Panc1 (cell line): ENCODE data around the gene ECI2. TPM values are rescaled to one million over a fixed set of nuclear protein-coding genes. Genes with fewer than 3 reads are reported as not detected.

Source experiments
- ATAC-seq: fragments of 200-7000 bp; cut with Tn5 transposase; 2 replicates; pipeline ENCODE4 v1.9.1; 2020; ENCODE audit warnings: mild to moderate bottlenecking, moderate library complexity
- BruUV-seq: library from RNA; stranded (reverse); fragments of 400-500 nt; replicated peaks from 2 replicates; lab custom pipeline; 2021; lab: Mats Ljungman, UMichigan
- CTCF ChIA-PET: fragments of 300-600 bp; sonication (Branson Sonifier 250); formaldehyde crosslinking; loops from one replicate; lab custom pipeline; 2022; ENCODE audit warnings: antibody characterized with exemption; lab: Charles Lee
- POLR2A ChIA-PET: fragments of 300-600 bp; sonication (Branson Sonifier 250); formaldehyde crosslinking; loops from one replicate; lab custom pipeline; 2022; ENCODE audit warnings: antibody characterized with exemption; lab: Charles Lee
- DNase-seq: peaks from one replicate; pipeline ENCODE4 v3.0.0-alpha.2; 2010; ENCODE audit warnings: low read depth, low spot score
- H3K27ac ChIP-seq: 2 replicates; pipeline ENCODE4 v1.5.1; 2011; ENCODE audit warnings: mild to moderate bottlenecking, low read length, inconsistent platforms
- H3K27me3 ChIP-seq: fragments of 200-500 bp; sonication (Bioruptor generic); 2 replicates; pipeline ENCODE4 v1.6.0; 2014; ENCODE audit warnings: low read length, inconsistent platforms; ENCODE audit not compliant: control insufficient read depth, insufficient read depth
- H3K36me3 ChIP-seq: fragments of 200-500 bp; sonication (Bioruptor generic); 2 replicates; pipeline ENCODE4 v1.5.1; 2014; ENCODE audit warnings: inconsistent platforms, mild to moderate bottlenecking, low read length, moderate library complexity; ENCODE audit not compliant: control insufficient read depth, insufficient read depth
- H3K4me1 ChIP-seq: 2 replicates; pipeline ENCODE4 v1.5.1; 2011; ENCODE audit warnings: inconsistent platforms, mild to moderate bottlenecking, low read length, moderate library complexity; ENCODE audit not compliant: control insufficient read depth, insufficient read depth
- H3K4me3 ChIP-seq, 2 experiments: 2 replicates each; pipeline ENCODE4 v1.5.1; 2011 to 2012; ENCODE audit warnings: low read depth in 2 of 2, low read length in 2 of 2, mild to moderate bottlenecking in 2 of 2, inconsistent platforms in 1 of 2, moderate library complexity in 1 of 2
- H3K9me3 ChIP-seq: fragments of 200-500 bp; sonication (Bioruptor generic); 2 replicates; pipeline ENCODE4 v1.5.1; 2014; ENCODE audit warnings: low read depth, mild to moderate bottlenecking, inconsistent platforms, low read length, moderate library complexity; ENCODE audit not compliant: control insufficient read depth, insufficient read depth
- CTCF ChIP-seq: fragments of 450-650 bp; IDR thresholded peaks from 2 replicates; pipeline ENCODE4 v1.5.1; 2017; ENCODE audit warnings: mild to moderate bottlenecking
- POLR2AphosphoS5 ChIP-seq: IDR thresholded peaks from 2 replicates; pipeline ENCODE4 v1.6.1; 2012; ENCODE audit warnings: mild to moderate bottlenecking, low read depth, low read length, moderate library complexity
- REST ChIP-seq, 2 experiments: IDR thresholded peaks; 2 replicates each; pipeline ENCODE4 v1.6.1; 2011 to 2012; ENCODE audit warnings: low read depth in 2 of 2, control low read depth in 1 of 2, low read length in 1 of 2, mild to moderate bottlenecking in 1 of 2, moderate library complexity in 1 of 2; ENCODE audit not compliant: insufficient read depth in 1 of 2
- SIN3A ChIP-seq: IDR thresholded peaks from 2 replicates; pipeline ENCODE4 v1.6.1; 2012; ENCODE audit warnings: low read depth, mild to moderate bottlenecking, low read length, moderate library complexity, borderline replicate concordance; ENCODE audit not compliant: insufficient read depth
- TCF7L2 ChIP-seq: IDR thresholded peaks from 2 replicates; pipeline ENCODE4 v1.6.1; 2011; ENCODE audit warnings: mild to moderate bottlenecking, low read depth, low read length, inconsistent platforms
- in situ Hi-C: cut with HindIII; loops from 2 replicates; pipeline ENCODE4 v1.10.0; 2016; ENCODE audit warnings: low sequenced_read_pairs, low pct_unique_long_range_greater_than_20kb
- intact Hi-C: fragments of 100-400 bp; cut with micrococcal nuclease; formaldehyde crosslinking; loops from one replicate; pipeline ENCODE4 v1.10.0; 2022; ENCODE audit not compliant: unreplicated experiment
- total RNA-seq: library from RNA; stranded (reverse); gene quantifications from one replicate; pipeline ENCODE4 v1.2.1, GENCODE V29; 2021; ENCODE audit not compliant: unreplicated experiment

ECI2 gene
- total RNA-seq, 1 experiment from 2014 or later = 34.5 TPM

GRCh38 chr6:4139272-4139671, 3.9 kb upstream of the ECI2 start:
- intact Hi-C loops (no loop called here), in situ Hi-C loops (no loop called here)
- POLR2A ChIA-PET = interaction anchor here (0.8 kb wide), 1 partner anchor 141 kb away, joined by 3 read pairs; no protein-coding TSS in a partner anchor

GRCh38 chr6:4138186-4138585, 2.8 kb upstream of the ECI2 start:
- BruUV-seq = no TSS peak
- Histone ChIP-seq H3K27ac (no peak overlapping the region), H3K36me3 (no peaks in the 10 kb centered on the region), H3K4me3 (no peak overlapping the region), H3K9me3 (no peaks in the 10 kb centered on the region; the same call in 1 of the 2 replicates), H3K4me1 (peaks cover 6% of the 10 kb centered on the region; the same call in 1 of the 2 replicates), H3K27me3 (no peaks in the 10 kb centered on the region)
- in situ Hi-C loops (no loop called here), intact Hi-C loops (no loop called here)
- no peak for TF ChIP-seq SIN3A
- TF ChIP-seq CTCF = no peak
- no peak for TF ChIP-seq TCF7L2
- no peak for TF ChIP-seq POLR2AphosphoS5
- TF ChIP-seq REST (IDR thresholded peaks at IDR 0.05; ENCODE audit: insufficient read depth in 1 of 2, low read depth in 2 of 2, low read length in 1 of 2) = no peak
- CTCF ChIA-PET = no interaction called here
- POLR2A ChIA-PET = no interaction called here
- no peak for ATAC-seq
- DNase-seq = no peak

More at GRCh38 chr6:4139272-4139671, 3.9 kb upstream of the ECI2 start:
- Histone ChIP-seq H3K9me3 (no peaks in the 10 kb centered on the region; the same call in 1 of the 2 replicates), H3K27me3 (no peaks in the 10 kb centered on the region), H3K36me3 (no peaks in the 10 kb centered on the region), H3K27ac (no peak overlapping the region), H3K4me1 (peaks cover 6% of the 10 kb centered on the region; the same call in 1 of the 2 replicates), H3K4me3 (no peak overlapping the region)
- CTCF ChIA-PET = no interaction called here
- BruUV-seq = no TSS peak
- DNase-seq (no peak), ATAC-seq (no peak)
- TF ChIP-seq SIN3A = no peak
- TF ChIP-seq REST (IDR thresholded peaks at IDR 0.05; ENCODE audit: insufficient read depth in 1 of 2, low read depth in 2 of 2, low read length in 1 of 2) = no peak
- no peak for TF ChIP-seq CTCF
- no peak for TF ChIP-seq TCF7L2
- TF ChIP-seq POLR2AphosphoS5 = no peak
